T-helper 22 cell (primary cell): ENCODE measurements around the gene NTRK3.

Experiments used
- DNase-seq: peaks from one replicate; pipeline ENCODE4 v3.0.0-alpha.2; 2020; ENCODE audit warnings: low read depth

NTRK3 gene

GRCh38 chr15:88256279-88257230, at the start of gene NTRK3:
NTRK3 (minus strand) TSS chr15:88256739; CDS start chr15:88256153, 586 bp downstream.
- DNase-seq: no peak

- DNase-seq: no peak
Measured at GRCh38 chr15:88303395-88303794, 46.9 kb upstream of the NTRK3 start.

- DNase-seq: no peak
Measured at GRCh38 chr15:88302373-88302772, 45.8 kb upstream of the NTRK3 start.

GRCh38 chr15:88301311-88301710, 44.8 kb upstream of the NTRK3 start:
- DNase-seq: no peak

GRCh38 chr15:88300861-88301260, 44.3 kb upstream of the NTRK3 start:
- no peak for DNase-seq

GRCh38 chr15:88300089-88300488, 43.5 kb upstream of the NTRK3 start:
- no peak for DNase-seq

GRCh38 chr15:88299497-88299896, 43.0 kb upstream of the NTRK3 start:
- DNase-seq: no peak

GRCh38 chr15:88288661-88289060, 32.1 kb upstream of the NTRK3 start:
- no peak for DNase-seq

- DNase-seq: no peak
Measured at GRCh38 chr15:88288206-88288605, 31.7 kb upstream of the NTRK3 start.

- DNase-seq: no peak
Measured at GRCh38 chr15:88284318-88284998, 27.9 kb upstream of the NTRK3 start.

GRCh38 chr15:88282614-88283013, 26.1 kb upstream of the NTRK3 start:
- DNase-seq: no peak

GRCh38 chr15:88276821-88277410, 20.4 kb upstream of the NTRK3 start:
- DNase-seq: no peak

GRCh38 chr15:88275804-88276203, 19.3 kb upstream of the NTRK3 start:
- no peak for DNase-seq

GRCh38 chr15:88274553-88275460, 18.3 kb upstream of the NTRK3 start:
- DNase-seq: no peak

GRCh38 chr15:88272421-88272820, 15.9 kb upstream of the NTRK3 start:
- no peak for DNase-seq

GRCh38 chr15:88269356-88270062, 13.0 kb upstream of the NTRK3 start:
- DNase-seq: no peak

- DNase-seq: no peak
Measured at GRCh38 chr15:88267720-88268119, 11.2 kb upstream of the NTRK3 start.

GRCh38 chr15:88266170-88266569, 9.6 kb upstream of the NTRK3 start:
- DNase-seq: no peak

- no peak for DNase-seq
Measured at GRCh38 chr15:88264622-88265021, 8.1 kb upstream of the NTRK3 start.

- DNase-seq: no peak
Measured at GRCh38 chr15:88262064-88262463, 5.5 kb upstream of the NTRK3 start.

GRCh38 chr15:88258093-88258641, 1.6 kb upstream of the NTRK3 start:
- no peak for DNase-seq
